GM18505 (cell line): Measurements from ENCODE around the gene BRD1.

Source experiments
- ATAC-seq: cut with Tn5 transposase; IDR thresholded peaks from one replicate; pipeline ENCODE4 v1.9.1; 2021; ENCODE audit not compliant: unreplicated experiment
- POLR2A ChIP-seq: IDR thresholded peaks from 4 replicates; pipeline ENCODE4 v1.6.1; 2011; ENCODE audit warnings: borderline replicate concordance; ENCODE audit not compliant: insufficient read depth, insufficient read length; ENCODE audit errors: extremely low read depth

The BRD1 gene

GRCh38 chr22:49761836-49762235 is 65.8 kb downstream of the BRD1 start:
- ATAC-seq, result no peak
- TF ChIP-seq POLR2A, result no peak

DNA sequence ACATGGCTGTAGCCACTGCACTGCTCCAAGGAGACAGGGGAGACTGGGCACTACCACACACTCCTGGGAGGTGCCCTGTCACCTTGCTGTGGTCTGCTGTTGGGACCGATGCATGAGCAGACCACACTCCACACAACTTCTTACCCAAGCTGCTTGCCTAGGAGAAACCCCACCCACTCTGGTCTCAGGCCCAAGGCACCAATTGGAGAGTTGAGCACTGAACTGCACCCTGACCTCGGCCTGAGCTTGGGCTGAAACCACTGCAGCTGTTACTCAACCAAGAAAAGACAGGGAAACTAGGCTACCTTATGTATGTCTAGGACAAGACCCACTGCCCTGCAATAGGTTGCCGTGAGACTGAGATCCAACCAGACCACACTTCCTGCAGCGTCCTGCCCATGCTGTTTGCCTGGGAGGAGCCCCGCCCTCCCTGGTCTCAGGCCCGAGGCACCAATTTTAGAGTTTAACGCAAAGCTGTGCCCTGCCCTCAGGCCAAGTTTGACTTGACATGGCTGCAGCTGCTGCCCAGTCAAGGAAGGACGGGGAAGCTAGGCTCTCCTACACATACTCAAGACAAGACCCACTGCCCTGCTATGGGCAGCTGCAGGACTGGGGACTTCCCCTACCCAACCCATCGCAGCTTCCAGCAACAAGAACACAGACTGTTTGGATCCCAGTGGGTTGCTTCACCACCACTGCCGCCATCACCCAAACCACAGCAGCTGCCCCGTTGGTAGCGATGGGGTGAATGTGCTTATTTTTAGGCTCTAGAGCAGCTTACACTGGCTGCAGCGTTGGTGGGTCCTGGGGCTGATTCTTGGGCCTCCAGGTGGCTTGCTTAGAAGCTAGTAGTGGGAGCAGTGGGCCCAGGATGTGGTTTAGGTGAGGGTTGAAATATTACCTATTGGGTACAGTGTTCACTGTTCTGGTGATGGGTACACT is 66.8 kb downstream of the BRD1 start:
- ATAC-seq, result no peak
- TF ChIP-seq POLR2A, result no peak

- no peak for TF ChIP-seq POLR2A
- ATAC-seq, result no peak
These were observed 67.4 kb downstream of the BRD1 start for GRCh38 chr22:49760280-49760629.

DNA sequence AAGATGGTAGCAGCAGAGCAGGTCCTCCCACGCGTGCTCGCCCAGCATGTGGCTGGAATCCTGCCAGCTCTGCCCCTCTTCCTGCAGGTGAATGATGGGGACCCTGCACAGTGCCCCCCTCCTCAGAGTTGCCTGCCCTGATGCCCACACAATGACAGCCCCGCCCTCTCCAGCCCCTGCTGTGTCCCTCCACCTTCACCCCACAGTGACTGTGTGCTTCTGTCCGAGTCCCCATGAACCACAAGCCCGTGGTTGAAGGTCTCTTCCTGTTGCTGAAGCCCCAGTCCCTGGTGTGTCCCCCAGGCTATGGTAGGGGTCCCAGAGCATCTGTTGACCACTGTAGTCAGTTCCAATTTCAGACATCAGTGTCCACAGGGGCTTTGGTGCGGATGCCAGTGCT is 71.0 kb downstream of the BRD1 start:
- TF ChIP-seq POLR2A, result no peak
- no peak for ATAC-seq

DNA sequence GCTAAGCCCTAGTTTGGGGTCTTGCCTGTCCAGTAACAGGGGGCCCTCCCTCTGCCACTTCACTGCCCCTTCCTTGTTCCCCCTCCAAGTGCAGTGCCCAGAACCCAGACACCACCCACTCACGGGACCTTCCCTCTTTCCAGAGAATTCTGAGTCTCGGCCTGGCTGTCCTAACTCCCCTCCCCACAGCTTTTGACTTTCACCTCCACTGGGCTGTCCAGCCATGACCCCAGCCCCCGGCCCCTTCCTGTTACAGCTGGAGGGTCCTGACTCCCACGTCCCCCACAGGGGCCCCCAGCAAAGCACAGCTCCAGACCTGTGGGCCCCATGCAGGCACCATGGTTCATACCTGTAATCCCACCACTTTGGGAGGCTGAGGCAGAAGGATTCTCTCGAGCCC is 71.5 kb downstream of the BRD1 start:
- no peak for TF ChIP-seq POLR2A

DNA sequence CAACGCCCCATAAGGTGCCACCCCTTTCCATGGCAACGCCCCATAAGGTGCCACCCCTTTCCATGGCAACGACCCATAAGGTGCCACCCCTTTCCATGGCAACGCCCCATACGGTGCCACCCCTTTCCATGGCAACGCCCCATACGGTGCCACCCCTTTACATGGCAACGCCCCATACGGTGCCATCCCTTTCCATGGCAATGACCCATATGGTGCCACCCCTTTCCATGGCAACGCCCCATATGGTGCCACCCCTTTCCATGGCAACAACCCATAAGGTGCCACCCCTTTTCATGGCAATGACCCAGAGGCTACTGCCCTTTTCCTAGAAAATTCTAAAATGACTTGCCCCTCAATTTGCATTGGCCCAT is 72.1 kb downstream of the BRD1 start:
- ATAC-seq, result no peak
- TF ChIP-seq POLR2A, result no peak

More for the DNA sequence above, 71.5 kb downstream of the BRD1 start:
- no peak for ATAC-seq

GRCh38 chr22:49754696-49755630 is 72.7 kb downstream of the BRD1 start:
- TF ChIP-seq POLR2A, result no peak
- ATAC-seq, result no peak

- TF ChIP-seq POLR2A, result no peak
- ATAC-seq, result no peak
These were observed 73.5 kb downstream of the BRD1 start for GRCh38 chr22:49753961-49754695.

DNA sequence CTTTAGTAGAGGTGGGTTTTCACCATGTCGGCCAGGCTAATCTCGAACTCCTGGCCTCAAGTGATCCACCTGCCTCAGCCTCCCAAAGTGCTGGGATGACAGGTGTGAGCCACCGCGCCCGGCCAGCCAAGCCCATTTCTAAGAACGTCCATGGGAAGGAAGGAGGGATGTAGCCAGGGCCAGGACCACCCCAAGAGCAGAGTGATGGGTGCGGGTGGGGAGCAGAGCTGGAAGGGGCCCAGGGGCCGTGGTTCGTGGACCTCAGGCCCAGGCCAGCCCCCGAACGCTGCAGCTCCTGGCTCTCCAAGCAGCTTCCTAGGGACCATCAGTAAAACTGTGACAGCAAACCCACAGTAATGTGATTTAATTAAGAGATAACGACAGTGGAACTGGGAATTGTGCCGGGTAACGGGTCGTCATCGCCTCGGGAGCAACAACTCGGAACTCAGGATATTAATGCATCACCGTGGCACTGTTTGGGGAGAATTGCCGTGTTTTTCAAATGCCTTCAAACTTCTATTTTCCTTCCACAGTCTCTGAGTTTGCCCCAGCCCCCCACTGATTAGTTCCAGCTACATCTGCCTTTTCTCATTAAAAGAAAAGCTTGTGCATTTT is 74.3 kb downstream of the BRD1 start:
- TF ChIP-seq POLR2A, result no peak
- no peak for ATAC-seq

DNA sequence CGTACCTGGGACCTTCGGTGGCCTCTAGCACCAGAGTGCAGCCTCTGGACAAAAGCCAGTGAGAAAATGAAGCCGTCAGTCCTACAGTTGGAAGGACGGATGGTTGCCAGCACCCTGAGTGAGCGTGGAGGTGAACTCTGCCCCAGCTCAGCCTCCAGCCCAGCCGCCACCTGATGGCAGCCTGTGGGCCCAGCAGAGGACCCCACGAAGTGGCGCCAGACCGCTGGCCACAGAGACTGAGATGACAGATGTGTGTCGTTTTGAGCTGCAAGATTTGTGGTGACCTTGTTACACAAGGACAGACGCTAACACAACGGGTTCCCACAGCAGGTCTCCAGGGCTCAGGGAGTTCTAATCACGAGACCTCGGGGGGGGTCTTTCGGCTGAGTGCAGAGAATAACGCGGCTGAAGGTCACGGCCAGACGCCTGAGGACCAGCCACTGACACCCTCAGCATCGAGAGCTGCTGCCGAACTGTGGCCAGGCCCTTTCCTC is 75.0 kb downstream of the BRD1 start:
- TF ChIP-seq POLR2A, result no peak
- no peak for ATAC-seq

GRCh38 chr22:49751966-49752597 is 75.6 kb downstream of the BRD1 start:
- ATAC-seq, result no peak
- no peak for TF ChIP-seq POLR2A

GRCh38 chr22:49751318-49751965 is 76.2 kb downstream of the BRD1 start:
- no peak for TF ChIP-seq POLR2A
- ATAC-seq, result no peak
